T-helper 22 cell (primary cell): ENCODE results near the gene FTO.

ENCODE experiments used
- DNase-seq: peaks from one replicate; pipeline ENCODE4 v3.0.0-alpha.2; 2020; ENCODE audit warnings: low read depth

Gene FTO

DNA sequence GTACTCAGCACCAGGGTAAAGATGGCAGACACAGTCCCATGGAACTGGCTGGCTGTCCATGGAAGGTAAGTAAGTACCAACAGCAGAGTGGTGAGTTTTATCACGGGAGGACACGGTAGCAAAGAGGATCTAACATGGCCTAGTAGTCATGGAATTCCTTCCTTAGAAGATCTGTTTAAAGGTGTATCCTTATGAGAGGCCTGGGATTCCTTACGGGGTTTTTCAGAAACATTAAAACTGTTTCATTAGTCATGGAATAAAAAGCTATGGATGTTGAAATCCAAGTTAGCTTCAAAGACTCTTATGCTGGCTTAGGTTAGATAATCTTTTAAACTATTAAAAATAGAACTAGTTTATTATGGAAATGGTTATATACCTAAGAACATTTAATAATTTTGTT is 7.4 kb downstream of the FTO start:
- no peak for DNase-seq

DNA sequence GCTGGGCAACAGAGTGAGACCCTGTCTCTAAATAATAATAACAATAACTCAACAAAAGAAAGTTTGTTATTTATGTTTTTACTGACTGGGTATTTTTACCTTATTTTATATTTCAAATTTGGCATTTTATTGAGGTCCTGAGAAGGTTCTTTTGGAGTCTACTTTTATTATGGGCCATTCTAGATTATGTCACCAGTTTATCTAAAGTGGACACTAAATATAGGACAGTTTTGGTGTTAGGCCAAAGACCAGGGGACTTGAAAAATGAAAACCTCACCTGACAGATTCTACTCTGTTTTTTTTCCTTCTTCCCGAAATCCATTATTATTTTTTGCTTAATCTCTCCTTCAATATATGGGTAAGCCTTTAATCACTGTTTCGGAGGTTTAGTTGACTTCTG is 8.1 kb downstream of the FTO start:
- no peak for DNase-seq

DNA sequence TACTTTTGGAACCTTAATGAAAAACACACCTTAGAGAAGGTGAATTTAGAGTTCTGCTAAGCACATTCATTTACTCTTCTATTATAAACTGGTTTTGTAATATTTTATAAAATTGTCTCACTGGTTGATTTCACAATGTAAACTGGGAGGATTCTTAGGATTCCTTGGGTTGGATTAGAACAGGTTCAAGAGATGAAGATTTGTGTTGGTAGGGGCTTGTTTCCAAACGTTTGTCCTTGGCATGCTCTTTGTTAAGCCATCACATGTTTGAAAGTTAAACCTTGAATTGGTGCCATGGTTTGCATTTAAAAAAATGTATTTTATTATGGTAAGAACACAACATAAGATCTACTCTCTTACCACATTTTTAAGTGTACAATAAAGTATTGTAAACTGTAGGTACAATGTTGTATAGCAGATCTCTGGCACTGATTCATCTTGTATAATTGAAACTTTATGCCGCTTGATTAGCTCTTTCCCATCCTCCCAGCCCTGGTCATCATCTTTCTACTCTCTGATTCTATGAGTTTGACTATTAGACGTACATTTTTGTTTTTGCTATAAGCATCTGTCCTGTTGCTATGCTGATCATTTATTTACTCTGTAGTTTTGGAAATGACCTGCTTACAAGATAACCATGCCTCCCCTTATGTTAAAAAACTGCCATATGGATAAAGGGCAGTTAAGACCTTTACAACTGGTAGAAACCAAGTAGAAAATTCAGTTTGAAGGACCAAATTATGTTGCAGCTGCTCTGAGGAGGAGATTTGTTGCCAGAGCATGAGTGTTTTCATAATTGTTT is 9.6 kb downstream of the FTO start:
- DNase-seq: no peak

DNA sequence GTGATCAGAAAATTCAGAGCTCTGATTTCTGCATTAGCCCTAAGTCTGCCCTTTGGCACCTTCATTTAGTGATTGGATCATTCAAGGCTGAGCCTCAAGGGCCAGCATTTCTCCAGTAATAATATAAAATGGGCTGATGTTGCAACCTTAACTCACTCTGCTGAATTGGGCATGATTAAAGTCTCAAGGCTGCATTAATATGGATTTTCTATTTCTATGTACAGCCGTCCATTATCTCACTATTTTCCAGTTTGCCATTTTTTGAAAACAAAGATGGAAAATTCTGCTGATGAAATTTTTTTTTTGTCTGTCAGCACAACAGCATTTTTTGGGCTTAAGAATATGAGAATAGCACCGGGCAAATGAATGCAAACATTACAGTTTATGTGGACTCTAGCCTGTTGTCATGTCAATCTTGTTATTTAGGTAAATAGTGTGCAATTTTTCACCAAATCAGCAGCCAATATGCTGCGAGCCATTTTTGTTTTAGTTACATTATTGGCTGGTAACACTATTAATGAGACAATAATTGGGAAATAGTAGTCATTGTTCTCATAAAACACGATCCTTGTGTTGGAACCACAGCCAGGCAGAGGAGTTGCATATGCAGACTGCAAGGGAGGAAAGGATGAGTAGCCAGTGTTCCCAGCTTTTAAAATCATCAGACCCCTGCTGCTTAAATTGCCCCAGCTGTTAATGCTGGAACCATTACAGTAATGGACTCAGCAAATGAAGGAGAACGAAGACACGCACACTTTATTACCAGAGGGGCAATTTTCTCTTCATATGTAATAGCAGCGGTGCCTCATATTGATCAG is 10.5 kb downstream of the FTO start:
- DNase-seq: no peak

DNA sequence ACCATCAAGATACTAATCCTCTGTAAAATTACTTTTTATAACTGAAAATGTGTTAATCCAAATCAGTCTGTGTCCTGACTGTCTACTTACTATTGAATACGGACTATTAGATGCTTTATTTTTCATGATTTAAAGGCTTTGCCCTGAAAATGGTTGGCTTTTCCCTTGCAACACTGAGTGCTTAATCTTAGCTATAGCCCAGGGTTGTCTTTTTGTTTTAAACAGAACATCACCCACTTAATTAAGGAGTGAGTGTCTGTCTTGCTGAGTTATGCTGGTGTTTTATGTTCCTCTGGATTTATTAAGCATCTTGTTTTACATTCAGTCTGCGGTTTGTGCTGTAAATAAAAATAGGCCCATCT is 11.0 kb downstream of the FTO start:
- no peak for DNase-seq

DNA sequence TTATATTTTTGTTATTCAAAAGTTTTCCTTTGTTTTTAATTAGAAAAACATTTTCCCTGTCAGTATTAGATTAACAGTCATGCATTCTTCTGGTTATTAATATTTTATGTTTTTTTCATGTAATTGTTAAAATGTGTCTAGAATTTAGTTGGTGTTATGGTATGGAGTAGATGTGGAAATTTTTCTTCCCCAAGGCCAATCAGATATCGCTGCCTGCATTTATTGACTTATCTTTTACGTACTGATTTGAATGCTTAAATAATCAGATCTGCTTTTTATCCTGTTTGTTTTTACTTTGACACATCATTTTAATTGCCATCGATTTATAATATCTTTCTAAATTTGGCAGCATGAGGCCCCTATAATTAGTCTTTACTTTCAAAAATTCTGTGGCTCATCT is 13.6 kb downstream of the FTO start:
- no peak for DNase-seq

DNA sequence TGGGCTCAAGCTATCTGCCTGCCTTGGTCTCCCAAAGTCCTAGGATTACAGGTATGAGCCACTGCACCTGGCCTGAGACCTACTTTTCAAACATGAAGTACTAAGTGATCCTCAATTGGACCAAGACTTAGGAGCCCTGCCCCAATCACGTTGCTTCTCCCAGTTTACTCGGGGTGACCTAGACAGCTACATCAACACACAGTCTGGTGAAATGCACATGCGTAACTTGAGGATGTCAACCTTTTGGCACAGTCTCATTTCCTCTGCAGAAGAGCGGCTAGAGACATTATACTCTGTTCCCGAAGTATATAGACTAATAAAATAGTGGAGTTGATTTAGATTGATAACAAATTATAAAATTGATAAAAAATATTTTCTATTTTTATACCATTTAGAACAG is 17.1 kb downstream of the FTO start:
- DNase-seq: no peak

DNA sequence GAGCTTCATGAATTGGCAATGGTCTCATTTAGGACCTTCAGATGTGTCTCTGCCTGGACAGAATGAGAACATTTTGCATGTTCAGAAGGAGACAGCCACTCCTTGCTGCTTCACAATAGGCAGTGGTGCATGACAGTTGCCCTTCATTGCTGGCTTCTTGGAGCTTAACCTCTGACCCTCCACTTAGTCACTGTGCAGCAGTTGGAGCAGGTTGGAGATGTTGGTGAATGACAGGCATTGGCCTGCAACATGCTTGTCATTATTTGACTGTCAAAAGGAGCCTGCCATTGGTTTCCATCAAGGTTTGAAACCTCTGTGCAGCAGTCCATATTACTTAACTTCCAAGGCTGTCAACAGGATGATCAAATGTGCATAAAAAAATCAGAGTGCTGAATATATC is 22.7 kb downstream of the FTO start:
- DNase-seq: no peak

DNA sequence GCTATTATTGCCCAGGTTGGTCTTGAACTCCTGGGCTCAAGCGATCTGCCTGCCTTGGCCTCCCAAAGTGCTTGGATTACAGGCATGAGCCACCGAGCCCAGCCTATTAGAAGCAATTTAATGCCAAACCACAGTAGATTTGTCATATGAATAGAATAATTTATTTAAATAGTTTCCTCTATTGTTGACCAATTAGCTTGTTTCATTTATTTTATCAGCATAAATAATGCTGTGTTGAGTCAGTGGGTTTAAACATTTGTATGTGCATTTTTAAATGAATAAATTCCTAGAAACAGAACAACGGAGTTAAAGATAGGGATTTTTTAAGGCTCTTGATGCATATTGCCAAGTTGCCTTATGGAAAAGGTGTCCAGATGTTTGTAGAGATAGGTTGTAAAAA is 26.7 kb downstream of the FTO start:
- DNase-seq: no peak

DNA sequence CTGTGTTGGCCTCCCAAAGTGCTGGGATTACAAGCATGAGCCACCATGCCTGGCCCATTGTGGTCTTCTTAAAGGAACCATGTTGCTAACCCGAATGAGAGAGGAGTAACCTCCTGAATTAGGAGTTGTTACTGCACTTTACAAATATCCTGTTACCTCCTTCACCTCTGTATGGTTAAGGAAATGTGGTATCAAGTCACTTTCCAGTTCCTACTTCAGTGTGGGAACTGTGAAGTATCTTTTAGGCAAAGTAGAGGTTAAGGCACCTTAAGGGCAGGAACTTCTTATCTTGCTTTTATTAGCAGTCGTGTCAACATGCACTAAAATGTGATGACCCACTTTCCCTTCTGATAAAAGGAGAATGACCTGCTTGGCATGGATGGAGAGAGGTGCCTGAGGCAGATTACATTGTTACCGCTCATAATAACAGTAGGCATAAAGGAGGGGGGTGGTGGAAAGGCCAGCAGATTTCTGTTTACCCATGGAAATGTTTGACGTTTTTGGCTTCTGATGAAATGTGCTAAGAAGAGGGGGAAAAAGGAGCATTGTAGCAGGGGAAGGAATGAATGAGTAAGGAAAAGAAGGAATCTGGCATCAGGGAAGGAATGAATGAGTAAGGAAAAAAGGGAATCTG is 28.5 kb downstream of the FTO start:
- DNase-seq: no peak

DNA sequence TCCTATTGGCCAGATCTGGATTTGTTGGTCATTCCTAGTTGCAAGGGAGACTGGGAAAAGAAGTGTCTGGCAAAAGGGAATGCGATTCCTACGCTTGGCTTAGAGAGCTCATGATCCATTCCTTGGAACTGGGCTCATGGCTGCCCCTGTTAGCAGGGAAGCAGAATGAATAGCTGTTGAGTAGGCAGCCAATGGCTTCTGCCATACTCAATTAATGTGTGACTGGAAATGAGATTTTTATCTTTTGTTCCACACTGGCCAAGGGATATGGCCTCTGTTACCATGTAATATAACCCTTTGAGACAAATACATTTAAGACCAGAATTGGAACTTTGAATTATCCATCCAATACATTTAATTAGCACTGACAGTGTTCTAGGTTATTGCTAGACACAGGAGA is 31.0 kb downstream of the FTO start:
- no peak for DNase-seq

DNA sequence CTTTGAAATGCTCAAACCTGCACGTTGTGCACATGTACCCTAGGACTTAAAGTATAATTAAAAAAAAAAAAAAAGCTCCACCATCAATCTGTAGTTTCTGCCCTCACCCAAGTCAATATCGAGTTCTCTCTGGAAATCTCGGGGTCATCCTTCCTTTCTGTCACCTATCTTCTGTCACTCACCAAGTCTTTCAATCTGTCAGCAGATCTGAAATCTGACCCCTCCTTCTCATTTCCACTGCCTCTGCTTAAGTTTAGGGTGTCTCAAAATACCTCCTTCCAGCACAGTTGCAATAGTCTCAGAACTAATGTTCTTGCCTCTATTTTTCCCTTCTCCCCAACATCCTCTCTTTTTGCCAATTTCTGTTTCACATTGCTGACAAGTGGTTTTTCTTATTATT is 32.3 kb downstream of the FTO start:
- DNase-seq: no peak

DNA sequence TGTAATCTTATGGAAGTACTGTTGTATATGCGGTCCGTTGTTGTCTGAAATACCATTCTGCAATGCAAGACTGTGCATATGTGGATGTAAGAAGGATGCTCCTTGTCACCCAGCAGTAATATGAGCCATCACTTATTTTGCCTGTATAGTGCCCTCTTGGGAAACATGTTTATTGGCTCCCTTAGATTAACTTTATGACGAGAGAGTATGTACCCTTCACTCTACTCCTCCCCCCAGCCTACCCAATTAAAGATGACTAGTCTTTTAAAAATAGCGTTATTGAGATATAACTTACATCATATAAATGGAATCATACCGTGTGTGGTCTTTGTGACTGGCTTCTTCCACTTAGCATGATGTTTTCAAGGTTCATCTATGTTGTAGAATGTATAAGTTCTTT is 33.6 kb downstream of the FTO start:
- DNase-seq: no peak

DNA sequence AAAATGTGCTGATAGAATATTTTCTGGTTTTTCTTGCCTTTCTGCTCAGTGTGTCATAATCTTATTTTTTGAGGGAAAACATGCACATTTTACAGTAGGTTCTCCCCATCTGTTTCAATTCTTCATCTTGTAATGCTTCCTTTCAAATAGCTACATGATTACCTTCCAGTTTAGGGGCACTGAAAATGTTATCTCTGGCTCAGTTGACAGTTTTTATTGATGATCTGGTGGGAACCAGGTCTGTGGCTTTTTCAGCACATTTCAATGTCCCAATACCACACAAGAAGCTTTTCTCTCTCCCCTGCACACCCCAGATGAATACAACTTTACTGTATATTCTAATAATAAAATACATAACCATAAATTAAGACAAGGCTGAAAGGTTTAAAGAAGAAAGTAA is 36.5 kb downstream of the FTO start:
- no peak for DNase-seq

DNA sequence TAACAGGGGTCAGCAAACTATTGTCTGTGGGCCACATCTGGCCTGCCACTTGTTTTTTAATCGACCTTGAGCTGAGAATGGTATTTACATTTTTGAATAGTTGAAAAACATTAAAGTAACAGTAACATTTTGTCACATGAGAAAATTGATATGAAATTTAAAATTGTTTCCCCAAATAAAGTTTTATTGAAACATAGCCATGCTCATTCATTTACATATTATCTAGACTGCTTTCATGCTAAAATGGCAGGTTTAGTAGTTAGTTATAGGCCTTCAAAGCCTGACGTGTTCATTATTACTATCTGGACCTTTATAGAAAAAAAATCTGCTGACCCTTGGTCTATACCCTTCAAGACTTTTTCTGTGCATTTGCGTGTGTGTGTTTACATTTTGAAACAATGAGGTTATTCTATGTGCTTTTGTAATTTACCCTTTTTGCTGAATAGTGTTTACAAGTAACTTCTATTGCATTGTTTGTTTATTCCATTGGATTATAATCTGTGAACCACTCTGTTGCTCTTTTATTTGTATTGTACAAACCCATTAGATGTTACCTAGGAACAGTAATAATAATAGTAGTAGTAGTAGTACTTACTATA is 37.1 kb downstream of the FTO start:
- DNase-seq: no peak

DNA sequence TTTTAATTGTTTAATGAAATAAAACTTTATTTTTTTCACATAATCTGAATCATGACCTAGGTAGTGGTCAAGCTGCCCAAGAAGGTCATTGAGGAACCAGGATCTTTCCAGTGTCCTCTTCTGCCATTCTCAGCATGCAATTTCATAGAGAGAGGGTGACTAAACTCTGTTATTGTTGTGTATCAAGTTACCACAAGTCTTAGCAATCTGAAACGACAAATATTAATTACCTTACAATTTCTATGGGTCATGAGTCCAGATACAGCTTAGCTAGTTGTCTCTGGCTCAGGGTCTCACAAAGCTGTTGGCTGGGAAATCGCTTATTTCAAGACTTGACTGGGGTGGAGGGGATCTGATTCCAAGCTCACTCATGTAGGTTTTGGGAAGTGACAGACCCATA is 37.6 kb downstream of the FTO start:
- no peak for DNase-seq

DNA sequence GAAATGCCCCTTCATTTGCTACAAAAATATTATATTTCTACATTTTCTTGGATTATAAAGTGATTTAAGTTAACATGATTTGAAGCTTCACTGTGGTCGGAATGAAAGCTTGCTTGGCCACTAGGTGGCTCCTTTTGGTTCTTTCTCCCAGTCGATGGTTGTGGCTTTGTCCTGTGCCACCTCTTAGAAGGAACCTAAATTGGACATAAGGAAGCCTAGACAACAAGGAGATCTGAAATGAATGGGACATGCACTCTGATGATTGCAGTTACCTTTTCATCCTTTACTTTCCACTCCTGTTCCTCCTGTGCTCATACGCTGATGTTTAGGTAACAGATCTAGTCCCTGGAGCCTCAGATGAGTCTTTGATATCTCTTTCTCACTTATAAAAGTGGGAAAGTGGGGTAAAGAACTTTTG is 39.2 kb downstream of the FTO start:
- no peak for DNase-seq

DNA sequence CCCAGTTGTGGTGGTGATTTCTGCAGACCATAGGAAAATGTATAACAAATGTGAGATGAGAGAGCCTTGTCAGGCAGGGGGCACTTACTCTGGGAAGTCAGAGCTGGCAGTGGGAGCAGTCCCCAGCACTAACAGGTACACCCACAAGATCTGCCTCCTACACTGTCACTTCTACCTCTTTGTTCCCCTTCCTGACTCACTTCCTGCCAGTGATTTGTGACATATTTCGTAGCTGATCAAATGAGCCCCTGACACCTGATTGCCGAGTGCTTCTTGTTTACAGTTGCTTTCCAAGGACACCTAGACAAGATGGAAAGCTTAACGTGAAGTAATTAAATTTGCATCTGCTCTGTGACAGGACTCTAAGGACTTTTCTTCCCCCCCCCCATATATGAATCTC is 40.5 kb downstream of the FTO start:
- DNase-seq: peak; percentile 1

DNA sequence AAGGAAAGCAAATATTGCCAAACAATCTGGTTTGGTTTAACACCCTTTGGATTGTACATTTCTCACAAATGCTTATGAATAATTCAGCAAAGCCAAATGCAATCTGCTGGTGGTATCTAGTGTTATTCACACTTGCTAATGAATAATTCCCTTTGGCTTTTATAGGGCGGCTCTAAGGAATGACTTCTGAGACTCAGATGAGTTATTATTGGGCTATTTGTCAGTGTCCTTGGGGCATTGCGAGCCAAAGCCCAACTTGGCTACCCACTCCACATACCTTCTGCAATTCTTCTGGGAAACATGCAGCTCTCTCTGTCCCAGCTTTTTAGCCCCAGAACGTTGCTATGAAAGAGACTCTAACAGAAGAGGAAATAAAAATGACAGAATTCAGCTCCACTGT is 41.1 kb downstream of the FTO start:
- no peak for DNase-seq

DNA sequence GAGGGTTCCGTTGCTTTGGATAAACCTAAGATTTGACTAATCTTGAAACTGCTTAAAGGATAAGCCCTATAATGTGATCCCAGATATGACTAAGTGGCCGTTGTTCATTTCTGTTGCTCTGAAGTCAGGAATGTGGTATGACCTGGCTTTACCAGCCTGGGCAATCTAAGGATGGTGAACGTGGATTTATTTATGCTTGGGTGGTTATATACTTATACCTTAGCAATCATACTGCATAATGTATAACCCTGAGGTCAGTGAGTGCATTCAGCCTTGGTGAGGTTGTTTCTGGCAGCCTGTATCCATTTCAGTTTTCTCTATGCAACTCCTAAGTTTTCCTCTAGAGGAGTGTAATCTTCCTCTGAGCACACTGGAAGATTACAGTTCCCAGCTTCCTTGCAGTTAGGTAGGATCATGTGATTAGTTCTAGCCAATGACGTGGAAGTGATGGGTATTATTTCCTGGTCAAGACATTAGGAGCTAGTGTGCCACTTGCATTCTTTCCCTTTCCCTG is 41.9 kb downstream of the FTO start:
- no peak for DNase-seq

DNA sequence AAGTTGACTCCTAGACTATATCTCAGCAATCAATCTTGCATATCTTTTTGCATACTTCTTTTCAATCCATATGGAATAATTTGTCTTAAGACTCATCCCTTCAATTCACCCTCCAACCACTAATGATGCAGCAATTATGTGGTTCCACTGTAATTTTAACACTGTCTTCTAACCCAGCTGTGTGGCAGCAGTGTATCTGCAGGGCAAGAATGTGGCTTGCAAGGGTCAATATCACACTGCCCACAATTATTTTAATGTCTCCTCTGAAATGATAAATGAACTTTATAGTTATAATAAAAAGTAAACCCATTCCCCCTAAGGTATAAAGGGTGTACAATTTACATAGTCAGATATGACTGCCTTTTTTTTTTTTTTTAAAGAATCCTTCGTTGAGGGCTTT is 48.6 kb downstream of the FTO start:
- no peak for DNase-seq

DNA sequence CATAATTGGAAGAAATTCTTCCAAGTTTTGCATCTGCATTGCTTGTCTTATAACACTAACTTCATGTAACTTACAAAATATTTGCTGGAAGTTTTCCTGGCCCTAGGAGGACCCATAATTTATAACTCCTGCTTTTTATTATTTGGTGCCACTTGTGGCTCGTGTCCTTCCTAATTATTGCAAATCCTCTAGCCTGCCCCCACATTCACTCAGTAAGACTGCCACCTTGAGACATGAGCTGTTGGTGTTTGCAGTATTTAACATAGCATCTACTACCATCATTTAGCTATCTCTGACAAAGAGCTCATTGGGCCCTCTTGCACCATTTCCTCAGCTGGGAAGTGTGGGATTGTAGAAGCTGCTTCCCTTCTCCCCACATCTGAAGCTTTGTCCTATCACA is 49.5 kb downstream of the FTO start:
- no peak for DNase-seq
